ENCODE measurements around the gene CASP4. TPM values are rescaled to one million over a fixed set of nuclear protein-coding genes. Genes with fewer than 3 reads are reported as not detected.
"Not testable (repeated sequence)": the region's sequence is repeated elsewhere in the genome, so short reads cannot be mapped to it uniquely, and the experiment has no call there.

The CASP4 gene
- total RNA-seq, 5 donors from 2014 or later (not counting 1 experiment from before 2014, with no cell fraction given): 70.3 to 95.8 (median 80.2) TPM

DNA sequence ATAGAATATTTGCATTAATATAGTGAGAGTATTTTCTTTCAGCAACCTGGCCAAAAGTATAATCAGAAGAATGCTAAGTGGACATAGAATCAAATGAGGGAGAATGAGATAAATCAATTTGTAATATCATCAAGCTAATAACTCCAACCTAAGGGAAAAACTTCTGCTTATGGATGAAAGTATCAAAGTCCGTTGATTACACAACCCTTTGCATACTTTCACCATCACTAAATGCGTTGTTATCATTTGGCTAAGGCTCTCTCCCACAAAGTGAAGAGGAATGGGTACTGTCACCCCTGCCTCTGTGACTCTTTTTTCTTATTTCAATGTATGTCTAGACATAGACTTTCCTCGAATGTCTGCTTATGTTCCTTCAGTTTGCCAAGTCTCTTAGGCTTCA, 16.4 kb upstream of the CASP4 start:
- no peaks in the 10 kb centered on the region for H3K36me3 ChIP-seq (ENCODE audit: control insufficient read depth in 2 of 2, extremely low read depth in 1 of 2, insufficient read depth in 1 of 2, low read length in 1 of 2)
- H3K27ac Mint-ChIP-seq: no peak overlapping the region
- no peaks in the 10 kb centered on the region for H3K4me1 Mint-ChIP-seq
- H3K4me3 Mint-ChIP-seq: no peak overlapping the region
- H3K9me3 ChIP-seq: peaks cover 2% of the 10 kb centered on the region
- H3K4me3 ChIP-seq (ENCODE audit: control insufficient read depth in 1 of 2, extremely low read depth in 1 of 2, low read length in 1 of 2): no peak overlapping the region
- no peaks in the 10 kb centered on the region for H3K27me3 ChIP-seq (replicated peaks in 1 of 2; ENCODE audit: control insufficient read depth in 2 of 2, extremely low read depth in 1 of 2, insufficient read depth in 2 of 2, low read length in 1 of 2)
- H3K27me3 Mint-ChIP-seq: peaks cover 0 to 2% of the 10 kb centered on the region in 2 donors
- no peak for ATAC-seq (replicated peaks in 1 of 4)
- CTCF ChIA-PET: no interaction called here
- H3K4me1 ChIP-seq (ENCODE audit: control insufficient read depth in 1 of 2, extremely low read depth in 1 of 2, insufficient read depth in 2 of 2, low read length in 2 of 2): no peaks in the 10 kb centered on the region
- POLR2A ChIA-PET: interaction anchor here in 1 of 2 donors (0.6 kb wide), 1 partner anchor 48 kb away, joined by 3 read pairs; no protein-coding TSS in a partner anchor
- no peak for DNase-seq
- peaks cover 0 to 23% (median 9%) of the 10 kb centered on the region in 3 donors for H3K9me3 Mint-ChIP-seq
- WGBS (ENCODE audit: insufficient coverage): no CpG with 5 or more reads among the region's 3 CpGs
- H3K27ac ChIP-seq (ENCODE audit: low read length): no peak overlapping the region
- peaks cover 5% of the 10 kb centered on the region for H3K36me3 Mint-ChIP-seq

DNA sequence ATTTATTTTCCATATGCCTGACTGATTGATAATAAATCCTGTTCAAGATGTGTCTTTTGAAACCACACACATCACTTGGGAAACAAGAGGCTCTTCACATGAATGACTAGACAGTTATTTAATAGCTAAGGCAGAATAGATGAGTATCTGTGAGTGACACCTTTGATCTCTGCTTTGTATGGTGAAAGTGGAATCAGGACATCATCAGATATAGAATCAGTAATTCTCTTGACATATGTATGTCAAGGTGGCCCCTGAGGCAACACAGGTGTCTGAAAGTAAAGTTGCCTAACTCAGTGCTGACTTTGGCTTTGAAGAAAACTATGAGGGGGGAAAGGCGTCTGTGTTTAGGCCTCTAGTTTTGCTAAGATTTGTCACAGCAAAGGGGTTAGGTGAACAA, 11.5 kb upstream of the CASP4 start:
- H3K4me3 ChIP-seq (ENCODE audit: control insufficient read depth in 1 of 2, extremely low read depth in 1 of 2, low read length in 1 of 2): no peak overlapping the region
- ATAC-seq (replicated peaks in 1 of 4) (no peak), DNase-seq (no peak)
- ChIA-PET POLR2A (no interaction called here), CTCF (no interaction called here)
- H3K4me1 Mint-ChIP-seq: no peaks in the 10 kb centered on the region
- no peaks in the 10 kb centered on the region for H3K36me3 ChIP-seq (ENCODE audit: control insufficient read depth in 2 of 2, extremely low read depth in 1 of 2, insufficient read depth in 1 of 2, low read length in 1 of 2)
- H3K27me3 Mint-ChIP-seq: no peaks in the 10 kb centered on the region
- H3K9me3 Mint-ChIP-seq: peaks cover 0 to 3% (median 2%) of the 10 kb centered on the region in 3 donors
- no peaks in the 10 kb centered on the region for H3K9me3 ChIP-seq
- no peak overlapping the region for H3K4me3 Mint-ChIP-seq
- no peaks in the 10 kb centered on the region for H3K36me3 Mint-ChIP-seq
- H3K27ac Mint-ChIP-seq: no peak overlapping the region
- H3K4me1 ChIP-seq (ENCODE audit: control insufficient read depth in 1 of 2, extremely low read depth in 1 of 2, insufficient read depth in 2 of 2, low read length in 2 of 2): no peaks in the 10 kb centered on the region
- no peak overlapping the region for H3K27ac ChIP-seq (ENCODE audit: low read length)
- 100% methylated on average over 1 of the region's 1 CpG for WGBS (ENCODE audit: insufficient coverage)
- H3K27me3 ChIP-seq (replicated peaks in 1 of 2; ENCODE audit: control insufficient read depth in 2 of 2, extremely low read depth in 1 of 2, insufficient read depth in 2 of 2, low read length in 1 of 2): no peaks in the 10 kb centered on the region

DNA sequence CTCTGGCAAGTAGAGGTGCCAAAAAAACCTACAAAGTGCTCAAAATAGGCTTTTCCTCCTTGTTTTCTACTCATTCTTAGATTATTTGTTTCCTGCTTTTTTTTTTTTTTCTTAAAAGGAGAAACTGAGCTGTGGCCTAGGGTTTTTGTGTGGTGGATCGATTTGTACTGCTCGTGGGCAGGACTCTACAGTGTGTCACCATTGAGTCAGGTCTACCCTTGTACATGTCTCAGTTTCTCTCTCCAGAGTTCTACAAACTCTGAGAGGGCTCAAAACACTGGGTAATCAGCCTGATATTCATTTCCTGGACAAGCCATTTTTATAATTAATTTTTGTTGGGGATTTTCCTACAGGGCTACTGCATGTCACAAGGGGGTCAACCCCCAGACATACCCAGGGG, 5.2 kb upstream of the CASP4 start:
- no peaks in the 10 kb centered on the region for H3K27me3 ChIP-seq (replicated peaks in 1 of 2; ENCODE audit: control insufficient read depth in 2 of 2, extremely low read depth in 1 of 2, insufficient read depth in 2 of 2, low read length in 1 of 2)
- Mint-ChIP-seq H3K36me3 (peaks cover 6% of the 10 kb centered on the region), H3K27ac (no peak overlapping the region), H3K4me3 (no peak overlapping the region), H3K27me3 (no peaks in the 10 kb centered on the region), H3K9me3 (peaks cover 9 to 28% (median 12%) of the 10 kb centered on the region in 3 donors), H3K4me1 (peaks cover 3 to 7% (median 4%) of the 10 kb centered on the region in 3 donors)
- no peaks in the 10 kb centered on the region for H3K36me3 ChIP-seq (ENCODE audit: control insufficient read depth in 2 of 2, extremely low read depth in 1 of 2, insufficient read depth in 1 of 2, low read length in 1 of 2)
- no peak for DNase-seq
- ChIA-PET POLR2A (no interaction called here), CTCF (interaction anchor here in 1 of 2 donors (0.6 kb wide), 2 partner anchors 25 to 1189 kb away, joined by 4 to 6 read pairs; no protein-coding TSS in a partner anchor)
- no peak overlapping the region for H3K27ac ChIP-seq (ENCODE audit: low read length)
- no peaks in the 10 kb centered on the region for H3K9me3 ChIP-seq
- peaks cover 2 to 8% of the 10 kb centered on the region in 2 experiments for H3K4me1 ChIP-seq (ENCODE audit: control insufficient read depth in 1 of 2, extremely low read depth in 1 of 2, insufficient read depth in 2 of 2, low read length in 2 of 2)
- WGBS (ENCODE audit: insufficient coverage): no CpG with 5 or more reads among the region's 2 CpGs
- no peak for ATAC-seq (replicated peaks in 1 of 4)
- H3K4me3 ChIP-seq (ENCODE audit: control insufficient read depth in 1 of 2, extremely low read depth in 1 of 2, low read length in 1 of 2): no peak overlapping the region

DNA sequence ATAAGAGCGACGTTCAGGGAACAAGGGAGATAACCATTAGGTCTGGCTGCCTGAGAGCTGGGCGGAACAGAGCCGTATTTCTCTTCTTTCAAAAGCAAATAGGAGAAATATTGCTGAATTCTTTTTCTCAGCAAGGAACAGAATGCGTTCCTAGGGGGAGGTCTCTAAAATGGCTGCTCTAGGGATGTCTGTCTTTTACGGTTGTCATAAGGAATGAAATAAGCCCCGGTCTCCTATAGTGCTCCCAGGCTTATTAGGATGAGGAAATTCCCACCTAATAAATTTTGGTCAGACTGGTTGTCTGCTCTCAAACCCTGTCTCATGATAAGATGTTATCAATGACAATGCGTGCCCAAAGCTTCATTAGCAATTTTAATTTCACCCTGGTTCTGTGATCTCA, 4.5 kb upstream of the CASP4 start:
- H3K9me3 ChIP-seq; H3K27ac Mint-ChIP-seq; DNase-seq; POLR2A ChIA-PET; CTCF ChIA-PET; H3K27ac ChIP-seq (ENCODE audit: low read length); H3K4me1 ChIP-seq (ENCODE audit: control insufficient read depth in 1 of 2, extremely low read depth in 1 of 2, insufficient read depth in 2 of 2, low read length in 2 of 2); H3K36me3 ChIP-seq (ENCODE audit: control insufficient read depth in 2 of 2, extremely low read depth in 1 of 2, insufficient read depth in 1 of 2, low read length in 1 of 2); H3K27me3 ChIP-seq (replicated peaks in 1 of 2; ENCODE audit: control insufficient read depth in 2 of 2, extremely low read depth in 1 of 2, insufficient read depth in 2 of 2, low read length in 1 of 2); ATAC-seq (replicated peaks in 1 of 4); H3K27me3 Mint-ChIP-seq; H3K4me3 Mint-ChIP-seq; H3K4me3 ChIP-seq (ENCODE audit: control insufficient read depth in 1 of 2, extremely low read depth in 1 of 2, low read length in 1 of 2); H3K36me3 Mint-ChIP-seq: not testable (repeated sequence)
- H3K4me1 Mint-ChIP-seq: peaks cover 7 to 10% (median 10%) of the 10 kb centered on the region in 3 donors
- H3K9me3 Mint-ChIP-seq: peaks cover 9 to 28% (median 12%) of the 10 kb centered on the region in 3 donors
- 100% methylated on average over 3 of the region's 8 CpGs for WGBS (ENCODE audit: insufficient coverage)

DNA sequence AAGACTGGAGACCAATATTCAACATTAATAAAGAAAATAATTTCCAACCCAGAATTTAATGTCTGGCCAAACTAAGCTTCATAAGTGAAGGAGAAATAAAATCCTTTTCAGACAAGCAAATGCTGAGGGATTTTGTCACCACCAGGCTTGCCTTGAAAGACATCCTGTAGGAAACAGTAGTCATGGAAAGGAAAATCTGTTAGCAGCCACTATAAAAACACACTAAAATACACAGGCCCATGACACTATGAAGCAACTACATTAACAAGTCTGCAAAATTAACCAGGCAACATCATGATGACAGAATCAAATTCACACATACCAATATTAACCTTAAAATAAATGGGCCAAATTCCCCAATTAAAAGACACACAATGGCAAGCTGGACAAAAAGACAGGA, 2.4 kb upstream of the CASP4 start:
- ChIA-PET CTCF (no interaction called here), POLR2A (no interaction called here)
- Histone ChIP-seq H3K36me3 (ENCODE audit: control insufficient read depth in 2 of 2, extremely low read depth in 1 of 2, insufficient read depth in 1 of 2, low read length in 1 of 2) (no peaks in the 10 kb centered on the region), H3K9me3 (no peaks in the 10 kb centered on the region), H3K4me1 (ENCODE audit: control insufficient read depth in 1 of 2, extremely low read depth in 1 of 2, insufficient read depth in 2 of 2, low read length in 2 of 2) (peaks cover 15 to 21% of the 10 kb centered on the region in 2 experiments), H3K4me3 (ENCODE audit: control insufficient read depth in 1 of 2, extremely low read depth in 1 of 2, low read length in 1 of 2) (no peak overlapping the region), H3K27ac (ENCODE audit: low read length) (no peak overlapping the region), H3K27me3 (replicated peaks in 1 of 2; ENCODE audit: control insufficient read depth in 2 of 2, extremely low read depth in 1 of 2, insufficient read depth in 2 of 2, low read length in 1 of 2) (no peaks in the 10 kb centered on the region)
- Mint-ChIP-seq H3K27ac (no peak overlapping the region), H3K36me3 (peaks cover 11% of the 10 kb centered on the region), H3K27me3 (no peaks in the 10 kb centered on the region), H3K4me3 (no peak overlapping the region), H3K4me1 (peaks cover 20 to 31% (median 28%) of the 10 kb centered on the region in 3 donors), H3K9me3 (peaks cover 9 to 28% (median 12%) of the 10 kb centered on the region in 3 donors)
- no peak for ATAC-seq (replicated peaks in 1 of 4)
- DNase-seq: no peak

DNA sequence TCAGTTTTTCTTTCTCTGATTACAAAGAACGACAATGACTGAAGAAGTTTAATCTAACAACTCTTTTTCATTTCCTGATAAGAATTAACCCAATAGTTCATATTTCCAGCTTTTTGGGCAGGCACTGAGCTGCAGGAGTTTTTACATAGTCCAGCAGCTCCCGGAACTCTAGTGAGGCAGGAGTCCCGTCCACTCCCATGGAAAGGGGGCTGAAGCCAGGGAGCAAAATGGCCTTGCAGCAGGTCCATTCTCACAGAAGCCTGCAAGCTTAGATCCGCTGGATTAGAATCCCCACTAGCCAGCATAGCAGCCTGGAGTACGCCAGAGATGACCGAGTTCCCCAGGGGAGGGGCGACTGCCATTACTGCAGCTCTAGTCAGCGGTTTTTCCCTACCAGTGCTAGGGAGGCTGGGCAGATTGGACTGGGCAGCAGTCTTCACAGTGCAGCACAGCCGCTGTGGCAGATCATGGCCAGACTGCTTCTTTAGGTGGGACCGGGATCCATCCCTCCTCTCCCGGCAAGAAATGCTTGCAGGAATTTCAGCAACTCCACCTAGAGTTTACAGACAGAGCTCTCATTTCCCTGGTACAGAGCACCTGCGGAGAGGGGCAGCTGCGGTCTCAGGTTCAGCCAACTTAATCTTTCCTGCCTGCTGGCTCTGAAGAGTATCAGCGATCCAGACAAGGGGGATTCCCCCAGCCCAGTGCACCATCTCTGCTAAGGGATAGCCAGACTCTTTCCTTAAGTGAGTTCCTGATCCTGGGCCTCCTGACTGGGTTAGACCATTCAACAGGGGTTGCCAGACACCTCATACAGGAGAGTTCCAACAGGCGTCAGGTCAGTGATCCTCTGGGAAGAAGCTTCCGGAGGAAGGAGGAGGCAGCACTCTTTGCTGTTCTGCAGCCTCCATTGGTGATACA, 742 bp upstream of the CASP4 start:
- Mint-ChIP-seq H3K4me1 (peaks cover 31 to 40% (median 39%) of the 10 kb centered on the region in 3 donors), H3K9me3 (peaks cover 9 to 21% (median 9%) of the 10 kb centered on the region in 3 donors), H3K4me3 (peak overlapping the region; percentile 90 to 94 (median 92)), H3K27ac (peak overlapping the region; percentile 96 to 99), H3K36me3 (peaks cover 22% of the 10 kb centered on the region), H3K27me3 (no peaks in the 10 kb centered on the region)
- H3K27ac ChIP-seq (ENCODE audit: low read length): peak overlapping the region; percentile 87
- H3K36me3 ChIP-seq (ENCODE audit: control insufficient read depth in 2 of 2, extremely low read depth in 1 of 2, insufficient read depth in 1 of 2, low read length in 1 of 2): peaks cover 0 to 4% of the 10 kb centered on the region in 2 donors
- no peak for ATAC-seq (replicated peaks in 1 of 4)
- WGBS (ENCODE audit: insufficient coverage): 84% methylated on average over 14 of the region's 16 CpGs
- DNase-seq: no peak
- peak overlapping the region; percentile 74 to 90 for H3K4me3 ChIP-seq (ENCODE audit: control insufficient read depth in 1 of 2, extremely low read depth in 1 of 2, low read length in 1 of 2)
- POLR2A ChIA-PET: interaction anchor here in 1 of 2 donors (0.8 kb wide), 1 partner anchor 40 kb away, joined by 3 read pairs; no protein-coding TSS in a partner anchor
- CTCF ChIA-PET: interaction anchor here (0.6 to 1.8 kb wide), 3 partner anchors 22 to 35 kb away, joined by 4 to 9 read pairs (median 4); no protein-coding TSS in a partner anchor
- no peaks in the 10 kb centered on the region for H3K27me3 ChIP-seq (replicated peaks in 1 of 2; ENCODE audit: control insufficient read depth in 2 of 2, extremely low read depth in 1 of 2, insufficient read depth in 2 of 2, low read length in 1 of 2)
- no peaks in the 10 kb centered on the region for H3K9me3 ChIP-seq
- H3K4me1 ChIP-seq (ENCODE audit: control insufficient read depth in 1 of 2, extremely low read depth in 1 of 2, insufficient read depth in 2 of 2, low read length in 2 of 2): peaks cover 21 to 22% of the 10 kb centered on the region in 2 experiments

Measured in T-cell (primary cell).